Spleen (tissue), 7 donors: ENCODE results near the gene CD300E.

ENCODE experiments used
- POLR2A ChIP-seq, 3 donors: fragments of 450-650 bp; IDR thresholded peaks; one replicate each; pipeline ENCODE4 v1.5.1; 2017; ENCODE audit warnings: antibody characterized with exemption in 3 of 3, mild to moderate bottlenecking in 1 of 3
- POLR2AphosphoS5 ChIP-seq, 3 donors: sonication (generic); formaldehyde crosslinking; IDR thresholded peaks; one replicate each; pipeline ENCODE4 v1.5.1; 2017; ENCODE audit warnings: antibody characterized with exemption in 3 of 3
- TF ChIP-seq, protein P1 (sequence below), 11 experiments: fragments of 200-600 bp in 7 of 11; fragments of 450-650 bp in 4 of 11; sonication (generic) in 4 of 11; IDR thresholded peaks in 8 of 11; conservative IDR thresholded peaks in 3 of 11; 1 replicate in 7 of 11; 2 replicates in 4 of 11; pipeline versions ENCODE4 v1.4.0 to v1.8.0; 2016 to 2021; ENCODE audit warnings: antibody characterized with exemption in 11 of 11, inconsistent platforms in 4 of 11, mild to moderate bottlenecking in 1 of 11
- donor health status: DM: no; HTN: no; CAD: no; lungs with moderate emphysema.
- donor health status: DM: no; HTN: no; CAD: no.
- donor health status: DM: no; HTN: no; CAD: no.

DNA sequence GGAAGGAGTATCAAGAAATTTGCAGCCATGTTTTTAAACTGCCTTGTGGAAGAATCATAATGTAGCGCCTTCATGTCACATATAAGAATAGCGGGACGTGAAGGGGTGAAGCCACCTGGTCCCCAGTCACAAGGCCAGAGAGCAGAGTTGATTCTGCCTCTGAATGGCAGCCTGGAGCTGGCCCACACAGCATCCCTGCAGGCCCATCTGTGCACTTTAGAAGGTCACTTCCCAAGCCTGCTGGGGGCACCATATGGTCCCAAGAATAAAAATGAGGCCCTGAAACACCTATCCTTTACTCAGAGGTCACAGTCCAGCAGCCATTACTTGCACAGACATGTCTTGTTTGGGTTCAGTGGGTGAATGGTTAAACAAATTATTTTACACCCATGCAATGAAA lies 15.0 kb downstream of the CD300E start:
- TF ChIP-seq, protein P1, sequence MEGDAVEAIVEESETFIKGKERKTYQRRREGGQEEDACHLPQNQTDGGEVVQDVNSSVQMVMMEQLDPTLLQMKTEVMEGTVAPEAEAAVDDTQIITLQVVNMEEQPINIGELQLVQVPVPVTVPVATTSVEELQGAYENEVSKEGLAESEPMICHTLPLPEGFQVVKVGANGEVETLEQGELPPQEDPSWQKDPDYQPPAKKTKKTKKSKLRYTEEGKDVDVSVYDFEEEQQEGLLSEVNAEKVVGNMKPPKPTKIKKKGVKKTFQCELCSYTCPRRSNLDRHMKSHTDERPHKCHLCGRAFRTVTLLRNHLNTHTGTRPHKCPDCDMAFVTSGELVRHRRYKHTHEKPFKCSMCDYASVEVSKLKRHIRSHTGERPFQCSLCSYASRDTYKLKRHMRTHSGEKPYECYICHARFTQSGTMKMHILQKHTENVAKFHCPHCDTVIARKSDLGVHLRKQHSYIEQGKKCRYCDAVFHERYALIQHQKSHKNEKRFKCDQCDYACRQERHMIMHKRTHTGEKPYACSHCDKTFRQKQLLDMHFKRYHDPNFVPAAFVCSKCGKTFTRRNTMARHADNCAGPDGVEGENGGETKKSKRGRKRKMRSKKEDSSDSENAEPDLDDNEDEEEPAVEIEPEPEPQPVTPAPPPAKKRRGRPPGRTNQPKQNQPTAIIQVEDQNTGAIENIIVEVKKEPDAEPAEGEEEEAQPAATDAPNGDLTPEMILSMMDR (IDR thresholded peaks at IDR 0.05 in 8 of 11, conservative IDR thresholded peaks at IDR 0.05 in 3 of 11) = no peak
- TF ChIP-seq POLR2A (IDR thresholded peaks at IDR 0.05) (no peak), POLR2AphosphoS5 (IDR thresholded peaks at IDR 0.05) (no peak)
